ENCODE results near the gene B4GALNT4. TPM values are rescaled to one million over a fixed set of nuclear protein-coding genes. Genes with fewer than 3 reads are reported as not detected.

B4GALNT4 gene
- polyA plus RNA-seq, 2 of the 4 experiments (the other 2 are of a cell fraction), result 5.3 to 27.5 TPM

DNA sequence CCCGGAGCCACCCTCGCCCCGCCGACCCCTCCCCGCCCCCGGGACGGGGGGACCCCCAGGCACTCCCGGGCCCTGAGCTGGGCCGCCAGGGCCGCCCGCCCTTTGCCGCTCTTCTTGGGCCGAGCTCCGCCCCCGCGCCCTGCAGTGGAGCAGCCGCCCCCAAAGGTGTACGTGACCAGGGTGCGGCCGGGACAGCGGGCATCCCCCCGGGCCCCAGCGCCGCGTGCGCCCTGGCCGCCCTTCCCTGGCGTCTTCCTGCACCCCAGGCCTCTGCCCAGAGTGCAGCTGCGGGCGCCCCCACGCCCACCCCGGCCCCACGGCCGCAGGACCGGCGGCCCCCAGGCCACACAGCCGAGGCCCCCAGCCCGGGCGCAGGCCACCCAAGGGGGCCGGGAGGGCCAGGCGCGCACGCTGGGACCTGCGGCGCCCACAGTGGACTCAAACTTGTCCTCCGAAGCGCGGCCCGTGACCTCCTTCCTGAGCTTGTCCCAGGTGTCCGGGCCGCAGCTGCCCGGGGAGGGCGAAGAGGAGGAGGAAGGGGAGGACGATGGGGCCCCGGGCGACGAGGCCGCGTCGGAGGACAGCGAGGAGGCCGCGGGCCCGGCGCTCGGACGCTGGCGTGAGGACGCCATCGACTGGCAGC, 7.4 kb downstream of the B4GALNT4 start (continued):
- no peak for TF ChIP-seq HOXA7 (CRISPR knock-in tag; IDR thresholded peaks at IDR 0.05)
- TF ChIP-seq, protein P1, sequence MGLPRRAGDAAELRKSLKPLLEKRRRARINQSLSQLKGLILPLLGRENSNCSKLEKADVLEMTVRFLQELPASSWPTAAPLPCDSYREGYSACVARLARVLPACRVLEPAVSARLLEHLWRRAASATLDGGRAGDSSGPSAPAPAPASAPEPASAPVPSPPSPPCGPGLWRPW (IDR thresholded peaks at IDR 0.05), result no peak

DNA sequence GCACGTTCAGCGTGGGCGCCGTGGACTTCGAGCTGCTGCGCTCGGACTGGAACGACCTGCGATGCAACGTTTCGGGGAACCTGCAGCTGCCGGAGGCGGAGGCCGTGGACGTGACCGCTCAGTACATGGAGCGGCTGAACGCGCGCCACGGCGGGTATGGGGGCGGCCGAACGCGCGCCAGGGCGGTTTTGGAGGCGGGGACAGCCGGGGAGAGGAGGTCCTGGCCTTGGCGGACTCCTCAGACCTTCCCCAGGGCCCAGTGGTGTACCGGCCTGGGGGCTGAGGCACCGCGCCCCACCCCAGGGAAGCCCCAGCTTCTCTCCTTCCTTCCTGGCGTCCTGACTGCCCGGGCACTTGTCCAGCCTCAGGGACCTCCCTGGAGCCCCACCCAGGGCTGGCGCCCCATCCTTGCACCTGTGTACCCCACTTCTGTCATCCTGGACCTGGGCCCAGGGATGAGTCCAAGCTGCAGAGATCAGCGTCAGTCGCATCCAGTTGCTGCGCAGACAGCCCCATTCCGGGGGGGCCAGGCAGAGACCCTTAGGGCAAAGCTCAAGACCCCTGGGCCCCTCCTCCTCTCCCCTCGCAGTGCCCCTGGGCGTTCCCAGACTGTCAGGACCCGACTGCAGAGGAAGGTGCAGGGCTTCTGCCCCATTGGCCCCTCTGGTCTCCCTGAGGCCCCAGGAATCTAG, 8.0 kb downstream of the B4GALNT4 start:
- FAIRE-seq, result no peak
- ATAC-seq, result no peak
- TF ChIP-seq NPAS2 (CRISPR knock-in tag; IDR thresholded peaks at IDR 0.05; ENCODE audit: borderline replicate concordance) (no peak), RARB (CRISPR knock-in tag; IDR thresholded peaks at IDR 0.05) (no peak), HOXA7 (CRISPR knock-in tag; IDR thresholded peaks at IDR 0.05) (no peak), RFX5 (IDR thresholded peaks at IDR 0.05) (no peak), HOXB5 (CRISPR knock-in tag; IDR thresholded peaks at IDR 0.05) (no peak), CHD4 (IDR thresholded peaks at IDR 0.05; ENCODE audit: borderline replicate concordance) (no peak), RAD21 (conservative IDR thresholded peaks at IDR 0.05 in 1 of 2, IDR thresholded peaks at IDR 0.05 in 1 of 2) (no peak), MAZ (IDR thresholded peaks at IDR 0.05; ENCODE audit: borderline replicate concordance, low read depth, low read length) (no peak), PHF8 (IDR thresholded peaks at IDR 0.05; ENCODE audit: borderline replicate concordance, low read depth) (no peak), EP300 (IDR thresholded peaks at IDR 0.05) (no peak), HOXB13 (CRISPR knock-in tag; IDR thresholded peaks at IDR 0.05; ENCODE audit: low read depth) (no peak), NFE2L2 (conservative IDR thresholded peaks at IDR 0.05; ENCODE audit: low read length) (no peak), RCOR1 (IDR thresholded peaks at IDR 0.05; ENCODE audit: low read depth, low read length) (no peak), TP53 (CRISPR knock-in tag; IDR thresholded peaks at IDR 0.05) (no peak), ESRRA (IDR thresholded peaks at IDR 0.05; ENCODE audit: borderline replicate concordance, low read length) (no peak)
- TF ChIP-seq, protein P2, sequence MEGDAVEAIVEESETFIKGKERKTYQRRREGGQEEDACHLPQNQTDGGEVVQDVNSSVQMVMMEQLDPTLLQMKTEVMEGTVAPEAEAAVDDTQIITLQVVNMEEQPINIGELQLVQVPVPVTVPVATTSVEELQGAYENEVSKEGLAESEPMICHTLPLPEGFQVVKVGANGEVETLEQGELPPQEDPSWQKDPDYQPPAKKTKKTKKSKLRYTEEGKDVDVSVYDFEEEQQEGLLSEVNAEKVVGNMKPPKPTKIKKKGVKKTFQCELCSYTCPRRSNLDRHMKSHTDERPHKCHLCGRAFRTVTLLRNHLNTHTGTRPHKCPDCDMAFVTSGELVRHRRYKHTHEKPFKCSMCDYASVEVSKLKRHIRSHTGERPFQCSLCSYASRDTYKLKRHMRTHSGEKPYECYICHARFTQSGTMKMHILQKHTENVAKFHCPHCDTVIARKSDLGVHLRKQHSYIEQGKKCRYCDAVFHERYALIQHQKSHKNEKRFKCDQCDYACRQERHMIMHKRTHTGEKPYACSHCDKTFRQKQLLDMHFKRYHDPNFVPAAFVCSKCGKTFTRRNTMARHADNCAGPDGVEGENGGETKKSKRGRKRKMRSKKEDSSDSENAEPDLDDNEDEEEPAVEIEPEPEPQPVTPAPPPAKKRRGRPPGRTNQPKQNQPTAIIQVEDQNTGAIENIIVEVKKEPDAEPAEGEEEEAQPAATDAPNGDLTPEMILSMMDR (IDR thresholded peaks at IDR 0.05), result no peak
- TF ChIP-seq, protein P3, sequence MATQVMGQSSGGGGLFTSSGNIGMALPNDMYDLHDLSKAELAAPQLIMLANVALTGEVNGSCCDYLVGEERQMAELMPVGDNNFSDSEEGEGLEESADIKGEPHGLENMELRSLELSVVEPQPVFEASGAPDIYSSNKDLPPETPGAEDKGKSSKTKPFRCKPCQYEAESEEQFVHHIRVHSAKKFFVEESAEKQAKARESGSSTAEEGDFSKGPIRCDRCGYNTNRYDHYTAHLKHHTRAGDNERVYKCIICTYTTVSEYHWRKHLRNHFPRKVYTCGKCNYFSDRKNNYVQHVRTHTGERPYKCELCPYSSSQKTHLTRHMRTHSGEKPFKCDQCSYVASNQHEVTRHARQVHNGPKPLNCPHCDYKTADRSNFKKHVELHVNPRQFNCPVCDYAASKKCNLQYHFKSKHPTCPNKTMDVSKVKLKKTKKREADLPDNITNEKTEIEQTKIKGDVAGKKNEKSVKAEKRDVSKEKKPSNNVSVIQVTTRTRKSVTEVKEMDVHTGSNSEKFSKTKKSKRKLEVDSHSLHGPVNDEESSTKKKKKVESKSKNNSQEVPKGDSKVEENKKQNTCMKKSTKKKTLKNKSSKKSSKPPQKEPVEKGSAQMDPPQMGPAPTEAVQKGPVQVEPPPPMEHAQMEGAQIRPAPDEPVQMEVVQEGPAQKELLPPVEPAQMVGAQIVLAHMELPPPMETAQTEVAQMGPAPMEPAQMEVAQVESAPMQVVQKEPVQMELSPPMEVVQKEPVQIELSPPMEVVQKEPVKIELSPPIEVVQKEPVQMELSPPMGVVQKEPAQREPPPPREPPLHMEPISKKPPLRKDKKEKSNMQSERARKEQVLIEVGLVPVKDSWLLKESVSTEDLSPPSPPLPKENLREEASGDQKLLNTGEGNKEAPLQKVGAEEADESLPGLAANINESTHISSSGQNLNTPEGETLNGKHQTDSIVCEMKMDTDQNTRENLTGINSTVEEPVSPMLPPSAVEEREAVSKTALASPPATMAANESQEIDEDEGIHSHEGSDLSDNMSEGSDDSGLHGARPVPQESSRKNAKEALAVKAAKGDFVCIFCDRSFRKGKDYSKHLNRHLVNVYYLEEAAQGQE (IDR thresholded peaks at IDR 0.05), result no peak
- TF ChIP-seq, protein P1 (IDR thresholded peaks at IDR 0.05), result no peak
- POLR2A ChIA-PET, result no interaction called here
- no peak for DNase-seq (ENCODE audit: low read depth in 1 of 2, low spot score in 1 of 2)
- WGBS (ENCODE audit: missing lambda C conversion rate), result 95% methylated on average over 33 of the region's 44 CpGs
- no peak overlapping the region for H3K4me2 ChIP-seq
- no peak overlapping the region for H3K27ac ChIP-seq
- H3K4me3 ChIP-seq, result no peak overlapping the region
- CTCF ChIA-PET, result interaction anchor here (0.7 to 1.1 kb wide), 4 partner anchors 16 to 103 kb away, joined by 3 to 4 read pairs (median 3); partner anchors contain the start of genes NLRP6 and PKP3
- no peaks in the 10 kb centered on the region for H3K9me3 ChIP-seq
- H3K4me1 ChIP-seq, result no peaks in the 10 kb centered on the region
